Esophagus mucosa (tissue), 1 donor: ENCODE data around the gene PCDHGA10. TPM values are rescaled to one million over a fixed set of nuclear protein-coding genes. Genes with fewer than 3 reads are reported as not detected.
"Not testable (repeated sequence)": the region's sequence is repeated elsewhere in the genome, so short reads cannot be mapped to it uniquely, and the experiment has no call there.

Source experiments
- ATAC-seq: fragments of 200-7000 bp; cut with Tn5 transposase; one replicate; pipeline ENCODE4 v1.9.1; 2020
- total RNA-seq: library from RNA; stranded (reverse); gene quantifications from one replicate; pipeline ENCODE4 v1.2.4, GENCODE V29; 2023
- donor health status: DM: yes; HTN: yes; CAD: no.

Gene PCDHGA10
- total RNA-seq, 1 donor from 2014 or later, result 5.3 TPM

DNA sequence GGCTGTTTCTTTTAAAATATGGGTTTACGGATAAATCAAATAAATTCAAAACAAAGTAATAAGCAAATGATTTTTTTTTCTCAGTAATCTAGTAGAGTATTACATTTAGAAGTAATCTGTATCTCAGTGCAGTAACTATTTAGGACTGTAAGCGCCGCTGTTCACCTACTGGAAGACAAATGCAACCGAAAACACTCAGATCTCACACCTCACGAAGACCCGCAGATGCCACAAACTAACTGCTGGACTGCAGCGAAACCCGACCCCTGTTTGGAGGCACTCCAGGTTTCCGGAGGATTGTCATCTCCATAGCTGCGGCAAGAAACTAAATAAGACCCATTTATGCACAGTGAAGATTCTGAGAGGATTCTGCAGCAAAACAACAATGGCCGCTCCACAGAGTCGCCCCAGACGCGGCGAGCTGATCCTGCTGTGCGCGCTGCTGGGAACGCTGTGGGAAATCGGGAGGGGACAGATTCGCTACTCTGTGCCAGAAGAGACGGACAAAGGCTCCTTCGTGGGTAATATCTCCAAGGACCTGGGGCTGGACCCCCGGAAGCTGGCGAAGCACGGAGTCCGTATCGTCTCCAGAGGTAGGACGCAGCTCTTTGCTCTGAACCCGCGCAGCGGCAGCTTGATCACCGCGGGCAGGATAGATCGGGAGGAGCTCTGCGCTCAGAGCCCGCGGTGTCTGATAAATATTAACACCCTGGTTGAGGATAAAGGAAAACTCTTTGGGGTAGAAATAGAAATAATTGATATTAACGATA, 20.2 kb upstream of the PCDHGA10 start, which contains the start of gene PCDHGA8:
TSS of gene PCDHGA8 (plus strand) at position 205 of the 770 bp plus-strand sequence. CDS start at position 386, 181 bp downstream.
- no peak for ATAC-seq

DNA sequence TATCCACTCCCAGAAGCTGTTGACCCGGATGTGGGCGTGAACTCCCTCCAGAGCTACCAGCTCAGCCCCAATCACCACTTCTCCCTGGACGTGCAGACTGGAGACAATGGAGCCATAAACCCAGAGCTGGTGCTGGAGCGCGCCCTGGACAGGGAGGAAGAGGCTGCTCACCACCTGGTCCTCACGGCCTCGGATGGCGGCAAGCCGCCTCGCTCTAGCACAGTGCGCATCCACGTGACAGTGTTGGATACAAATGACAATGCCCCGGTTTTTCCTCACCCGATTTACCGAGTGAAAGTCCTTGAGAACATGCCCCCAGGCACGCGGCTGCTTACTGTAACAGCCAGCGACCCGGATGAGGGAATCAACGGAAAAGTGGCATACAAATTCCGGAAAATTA, 19.5 kb upstream of the PCDHGA10 start:
- ATAC-seq, result no peak

DNA sequence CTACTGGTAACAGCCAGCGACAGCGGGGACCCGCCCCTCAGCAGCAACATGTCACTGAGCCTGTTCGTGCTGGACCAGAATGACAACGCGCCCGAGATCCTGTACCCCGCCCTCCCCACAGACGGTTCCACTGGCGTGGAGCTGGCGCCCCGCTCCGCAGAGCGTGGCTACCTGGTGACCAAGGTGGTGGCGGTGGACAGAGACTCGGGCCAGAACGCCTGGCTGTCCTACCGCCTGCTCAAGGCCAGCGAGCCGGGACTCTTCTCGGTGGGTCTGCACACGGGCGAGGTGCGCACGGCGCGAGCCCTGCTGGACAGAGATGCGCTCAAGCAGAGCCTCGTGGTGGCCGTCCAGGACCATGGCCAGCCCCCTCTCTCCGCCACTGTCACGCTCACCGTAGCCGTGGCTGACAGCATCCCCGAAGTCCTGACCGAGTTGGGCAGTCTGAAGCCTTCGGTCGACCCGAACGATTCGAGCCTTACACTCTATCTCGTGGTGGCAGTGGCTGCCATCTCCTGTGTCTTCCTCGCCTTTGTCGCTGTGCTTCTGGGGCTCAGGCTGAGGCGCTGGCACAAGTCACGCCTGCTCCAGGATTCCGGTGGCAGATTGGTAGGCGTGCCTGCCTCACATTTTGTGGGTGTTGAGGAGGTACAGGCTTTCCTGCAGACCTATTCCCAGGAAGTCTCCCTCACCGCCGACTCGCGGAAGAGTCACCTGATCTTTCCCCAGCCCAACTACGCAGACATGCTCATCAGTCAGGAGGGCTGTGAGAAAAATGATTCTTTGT, 18.2 kb upstream of the PCDHGA10 start:
- not testable (repeated sequence) for ATAC-seq

DNA sequence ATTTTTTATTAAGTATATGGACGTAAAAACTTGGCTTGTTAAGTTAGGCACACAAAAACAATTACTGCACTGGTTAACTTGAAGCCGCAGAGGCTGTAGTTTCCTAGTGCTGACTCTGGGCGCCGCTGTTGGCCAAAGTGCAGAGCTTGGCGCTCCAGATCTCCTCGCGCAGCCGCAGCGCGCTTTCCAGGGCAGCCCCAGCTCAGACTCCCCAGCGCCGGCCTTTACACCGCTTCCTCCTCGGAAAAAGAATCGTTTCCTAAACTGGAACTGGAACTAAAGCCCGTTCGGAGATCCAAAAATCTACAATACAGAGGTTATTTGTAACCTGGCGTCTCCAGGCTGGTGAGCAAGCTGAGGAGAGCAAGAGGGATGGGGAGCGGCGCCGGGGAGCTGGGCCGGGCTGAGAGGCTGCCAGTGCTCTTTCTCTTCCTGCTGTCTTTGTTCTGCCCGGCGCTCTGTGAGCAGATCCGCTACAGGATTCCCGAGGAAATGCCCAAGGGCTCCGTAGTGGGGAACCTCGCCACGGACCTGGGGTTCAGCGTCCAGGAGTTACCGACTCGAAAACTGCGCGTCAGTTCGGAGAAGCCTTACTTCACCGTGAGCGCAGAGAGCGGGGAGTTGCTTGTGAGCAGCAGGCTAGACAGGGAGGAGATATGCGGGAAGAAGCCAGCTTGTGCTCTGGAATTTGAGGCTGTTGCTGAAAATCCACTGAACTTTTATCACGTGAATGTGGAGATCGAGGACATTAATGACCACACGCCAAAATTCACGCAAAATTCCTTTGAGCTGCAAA, 14.8 kb upstream of the PCDHGA10 start, which contains the start of gene PCDHGB5:
TSS of gene PCDHGB5 (plus strand) at position 192 of the 796 bp plus-strand sequence. CDS start at position 373, 181 bp downstream.
- peak; percentile 78 for ATAC-seq

DNA sequence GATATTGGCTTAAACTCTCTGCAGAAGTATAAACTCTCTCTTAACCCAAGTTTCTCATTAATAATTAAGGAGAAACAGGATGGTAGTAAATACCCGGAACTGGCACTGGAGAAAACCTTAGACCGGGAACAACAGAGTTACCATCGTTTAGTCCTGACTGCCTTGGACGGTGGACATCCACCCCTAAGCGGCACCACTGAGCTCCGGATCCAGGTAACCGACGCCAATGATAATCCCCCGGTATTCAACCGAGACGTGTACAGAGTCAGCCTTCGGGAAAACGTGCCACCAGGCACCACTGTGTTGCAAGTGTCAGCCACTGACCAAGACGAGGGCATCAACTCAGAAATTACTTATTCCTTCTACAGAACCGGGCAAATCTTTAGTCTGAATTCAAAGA, 14.2 kb upstream of the PCDHGA10 start:
- no peak for ATAC-seq

DNA sequence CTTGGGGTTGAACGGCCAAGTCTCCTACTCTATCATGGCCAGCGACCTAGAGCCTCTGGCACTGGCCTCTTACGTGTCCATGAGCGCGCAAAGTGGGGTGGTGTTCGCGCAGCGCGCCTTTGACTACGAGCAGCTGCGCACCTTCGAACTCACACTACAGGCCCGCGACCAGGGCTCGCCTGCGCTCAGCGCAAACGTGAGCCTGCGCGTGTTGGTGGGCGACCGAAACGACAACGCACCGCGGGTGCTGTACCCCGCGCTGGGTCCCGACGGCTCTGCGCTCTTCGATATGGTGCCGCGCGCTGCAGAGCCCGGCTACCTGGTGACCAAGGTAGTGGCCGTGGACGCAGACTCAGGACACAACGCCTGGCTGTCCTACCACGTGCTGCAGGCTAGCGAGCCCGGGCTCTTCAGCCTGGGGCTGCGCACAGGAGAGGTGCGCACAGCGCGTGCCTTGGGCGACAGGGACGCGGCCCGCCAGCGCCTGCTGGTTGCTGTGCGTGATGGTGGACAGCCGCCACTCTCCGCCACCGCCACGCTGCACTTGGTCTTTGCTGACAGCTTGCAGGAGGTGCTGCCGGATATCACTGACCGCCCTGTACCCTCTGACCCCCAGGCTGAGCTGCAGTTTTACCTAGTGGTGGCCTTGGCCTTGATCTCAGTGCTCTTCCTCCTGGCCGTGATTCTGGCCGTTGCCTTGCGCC, 13.1 kb upstream of the PCDHGA10 start:
- ATAC-seq, result no peak

DNA sequence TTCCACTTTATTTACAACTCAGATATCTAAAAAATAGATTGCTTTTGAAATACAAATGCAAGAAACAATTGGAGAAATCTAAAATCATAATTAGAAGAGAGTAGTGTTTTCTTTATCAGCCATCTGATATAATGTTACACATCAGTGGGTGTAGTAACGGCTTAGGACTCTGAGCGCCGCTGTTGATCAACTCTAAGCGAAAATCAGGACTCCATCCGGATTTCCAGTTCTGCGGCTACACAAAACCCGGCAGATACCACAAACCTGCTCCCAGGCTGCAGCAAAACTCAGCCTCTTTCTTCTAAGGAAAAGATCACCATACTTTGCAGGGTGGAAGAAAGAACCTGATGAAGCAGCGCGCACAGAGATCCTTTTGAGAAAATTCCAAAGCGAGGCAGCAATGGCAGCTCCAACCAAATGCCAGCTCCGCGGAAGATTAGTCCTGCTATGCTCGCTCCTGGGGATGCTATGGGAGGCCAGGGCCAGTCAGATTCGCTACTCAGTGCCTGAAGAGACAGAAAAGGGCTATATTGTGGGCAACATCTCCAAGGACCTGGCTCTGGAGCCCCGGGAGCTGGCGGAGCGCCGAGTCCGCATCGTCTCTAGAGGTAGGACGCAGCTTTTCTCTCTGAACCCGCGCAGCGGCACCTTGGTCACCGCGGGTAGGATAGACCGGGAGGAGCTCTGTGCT, 10.1 kb upstream of the PCDHGA10 start, which contains the start of gene PCDHGA9:
TSS of gene PCDHGA9 (plus strand) at position 226 of the 691 bp plus-strand sequence. CDS start at position 401, 175 bp downstream.
- no peak for ATAC-seq

- no peak for ATAC-seq
Measured at GRCh38 chr5:141403387-141403786, 9.4 kb upstream of the PCDHGA10 start.

GRCh38 chr5:141407790-141408505, 4.8 kb upstream of the PCDHGA10 start, which contains the start of gene PCDHGB6:
TSS of gene PCDHGB6 (plus strand) at chr5:141408021. CDS start at chr5:141408203, 182 bp downstream.
- ATAC-seq, result peak; percentile 50

- no peak for ATAC-seq
Measured at GRCh38 chr5:141409598-141410306, 3.0 kb upstream of the PCDHGA10 start.

DNA sequence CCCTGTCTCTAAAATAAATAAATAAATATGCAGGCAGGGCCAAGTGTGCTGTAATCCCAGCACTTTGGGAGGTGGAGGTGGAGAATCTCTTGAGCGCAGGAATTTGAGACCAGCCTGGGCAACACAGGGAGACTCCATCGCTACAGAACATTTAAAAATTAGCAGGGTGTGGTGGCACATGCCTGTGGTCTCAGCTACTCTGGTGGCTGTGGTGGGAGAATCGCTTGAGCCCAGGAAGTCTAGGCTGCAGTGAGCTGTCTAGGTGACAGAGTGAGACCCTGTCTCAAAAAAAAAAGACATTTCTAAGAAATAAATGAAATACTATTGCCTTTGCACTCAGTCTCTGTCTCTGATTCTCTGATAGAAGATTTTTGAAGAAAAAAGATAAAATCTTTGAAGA, 1.2 kb upstream of the PCDHGA10 start:
- no peak for ATAC-seq

GRCh38 chr5:141413540-141414069, 818 bp downstream of the PCDHGA10 start:
- ATAC-seq, result no peak

- not testable (repeated sequence) for ATAC-seq
Measured at GRCh38 chr5:141414548-141415274, 1.9 kb downstream of the PCDHGA10 start.

GRCh38 chr5:141415275-141415618, 2.5 kb downstream of the PCDHGA10 start:
- not testable (repeated sequence) for ATAC-seq

DNA sequence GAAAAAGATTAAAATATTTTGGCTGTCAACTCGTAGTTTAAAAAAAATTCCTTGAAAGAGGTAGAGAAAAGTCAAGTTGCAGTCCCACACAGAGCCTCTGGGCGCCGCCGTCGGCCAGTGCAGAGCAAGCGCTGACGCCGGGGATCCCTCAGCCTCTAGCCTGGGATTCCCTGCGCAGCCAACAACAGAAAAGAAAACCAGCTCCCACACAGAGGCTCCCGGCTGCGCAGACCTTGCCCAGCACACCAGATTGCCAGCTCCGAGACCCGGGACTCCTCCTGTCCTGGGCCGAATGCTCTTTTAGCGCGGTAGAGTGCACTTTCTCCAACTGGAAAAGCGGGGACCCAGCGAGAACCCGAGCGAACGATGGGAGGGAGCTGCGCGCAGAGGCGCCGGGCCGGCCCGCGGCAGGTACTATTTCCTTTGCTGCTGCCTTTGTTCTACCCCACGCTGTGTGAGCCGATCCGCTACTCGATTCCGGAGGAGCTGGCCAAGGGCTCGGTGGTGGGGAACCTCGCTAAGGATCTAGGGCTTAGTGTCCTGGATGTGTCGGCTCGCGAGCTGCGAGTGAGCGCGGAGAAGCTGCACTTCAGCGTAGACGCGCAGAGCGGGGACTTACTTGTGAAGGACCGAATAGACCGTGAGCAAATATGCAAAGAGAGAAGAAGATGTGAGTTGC, 4.8 kb downstream of the PCDHGA10 start, which contains the start of gene PCDHGB7:
TSS of gene PCDHGB7 (plus strand) at position 184 of the 679 bp plus-strand sequence. CDS start at position 367, 183 bp downstream.
- peak; percentile 75 for ATAC-seq

DNA sequence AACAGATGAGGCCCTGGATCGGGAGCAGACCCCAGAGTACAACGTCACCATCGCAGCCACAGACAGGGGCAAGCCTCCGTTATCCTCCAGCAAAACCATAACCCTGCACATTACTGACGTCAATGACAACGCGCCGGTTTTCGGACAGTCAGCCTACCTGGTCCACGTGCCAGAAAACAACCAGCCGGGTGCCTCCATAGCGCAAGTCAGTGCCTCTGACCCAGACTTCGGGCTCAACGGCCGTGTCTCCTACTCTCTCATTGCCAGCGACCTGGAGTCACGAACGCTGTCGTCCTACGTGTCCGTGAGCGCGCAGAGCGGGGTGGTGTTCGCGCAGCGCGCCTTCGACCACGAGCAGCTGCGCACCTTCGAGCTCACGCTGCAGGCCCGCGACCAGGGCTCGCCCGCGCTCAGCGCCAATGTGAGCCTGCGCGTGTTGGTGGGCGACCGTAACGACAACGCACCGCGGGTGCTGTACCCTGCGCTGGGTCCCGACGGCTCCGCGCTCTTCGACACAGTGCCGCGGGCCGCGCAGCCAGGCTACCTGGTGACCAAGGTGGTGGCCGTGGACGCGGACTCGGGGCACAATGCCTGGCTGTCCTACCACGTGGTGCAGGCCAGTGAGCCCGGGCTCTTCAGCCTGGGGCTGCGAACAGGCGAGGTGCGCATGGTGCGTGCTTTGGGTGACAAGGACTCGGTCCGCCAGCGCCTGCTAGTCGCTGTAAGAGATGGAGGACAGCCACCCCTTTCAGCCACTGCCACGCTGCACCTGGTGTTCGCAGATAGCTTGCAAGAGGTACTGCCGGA, 6.5 kb downstream of the PCDHGA10 start:
- ATAC-seq, result no peak

DNA sequence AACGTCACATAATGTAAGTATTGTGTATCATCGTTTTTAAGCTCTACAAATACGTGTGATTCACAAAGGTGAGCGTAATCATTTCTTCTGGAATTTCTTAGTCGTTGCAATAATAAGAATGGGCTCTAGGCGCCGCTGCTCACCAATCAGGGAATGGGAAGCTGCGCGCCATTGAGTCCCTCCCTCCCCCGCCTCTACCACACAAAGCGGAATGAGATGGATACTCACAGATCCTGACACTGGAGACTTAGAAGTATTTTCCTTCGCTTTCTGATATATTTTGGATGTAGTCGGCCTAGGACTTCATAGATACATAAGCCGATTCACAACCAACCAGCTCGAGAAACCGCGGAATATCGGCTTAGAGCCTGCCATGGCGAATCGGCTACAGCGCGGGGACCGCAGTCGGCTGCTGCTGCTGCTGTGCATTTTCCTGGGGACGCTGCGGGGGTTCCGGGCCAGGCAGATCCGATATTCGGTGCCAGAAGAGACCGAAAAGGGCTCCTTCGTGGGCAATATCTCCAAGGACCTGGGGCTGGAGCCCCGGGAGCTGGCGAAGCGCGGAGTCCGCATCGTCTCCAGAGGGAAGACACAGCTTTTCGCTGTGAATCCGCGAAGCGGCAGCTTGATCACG, 8.2 kb downstream of the PCDHGA10 start, which contains the start of gene PCDHGA11:
TSS of gene PCDHGA11 (plus strand) at position 197 of the 634 bp plus-strand sequence. CDS start at position 374, 177 bp downstream.
- no peak for ATAC-seq
